SJSA1 (cell line): ENCODE data around the gene SHE. TPM values are rescaled to one million over a fixed set of nuclear protein-coding genes. Genes with fewer than 3 reads are reported as not detected.

Experiments used
- DNase-seq, 2 experiments: peaks; one replicate each; pipeline ENCODE4 v3.0.0-alpha.2; 2015 to 2020; ENCODE audit warnings: low spot score in 2 of 2, low read depth in 1 of 2
- H3K27ac ChIP-seq: fragments of 250-450 bp; sonication (Bioruptor Pico); 2 replicates; pipeline ENCODE4 v1.5.1; 2020; ENCODE audit warnings: mild to moderate bottlenecking, moderate library complexity
- H3K27me3 ChIP-seq: fragments of 250-450 bp; sonication (Bioruptor Pico); replicated peaks from 2 replicates; pipeline ENCODE4 v1.5.1; 2020; ENCODE audit warnings: mild to moderate bottlenecking, moderate library complexity
- H3K36me3 ChIP-seq: fragments of 250-450 bp; sonication (Bioruptor Pico); 2 replicates; pipeline ENCODE4 v1.5.1; 2020; ENCODE audit warnings: mild to moderate bottlenecking
- H3K4me1 ChIP-seq: fragments of 250-450 bp; sonication (Bioruptor Pico); replicated peaks from 2 replicates; pipeline ENCODE4 v1.6.1; 2021; ENCODE audit warnings: mild to moderate bottlenecking
- H3K4me3 ChIP-seq: fragments of 250-450 bp; sonication (Bioruptor Pico); 2 replicates; pipeline ENCODE4 v1.5.1; 2020; ENCODE audit warnings: mild to moderate bottlenecking
- H3K9me3 ChIP-seq: fragments of 250-450 bp; sonication (Bioruptor Pico); replicated peaks from 2 replicates; pipeline ENCODE4 v1.5.1; 2020; ENCODE audit warnings: mild to moderate bottlenecking
- total RNA-seq: library from RNA; depleted of rRNA; stranded (reverse); fragments of >200 nt; shearing (Covaris generic); gene quantifications from 2 replicates; pipeline ENCODE4 v1.2.3, GENCODE V29; 2014

The SHE gene
- total RNA-seq, 1 experiment from 2014 or later: not detected

GRCh38 chr1:154479764-154480421 lies 22.3 kb downstream of the SHE start:
- peak; percentile 68 to 91 for DNase-seq
- no peak overlapping the region; the same call in 1 of the 2 replicates for H3K27ac ChIP-seq
- no peaks in the 10 kb centered on the region for H3K36me3 ChIP-seq
- H3K27me3 ChIP-seq: no peaks in the 10 kb centered on the region
- H3K9me3 ChIP-seq: no peaks in the 10 kb centered on the region
- peaks cover 24% of the 10 kb centered on the region for H3K4me1 ChIP-seq
- H3K4me3 ChIP-seq: no peak overlapping the region

GRCh38 chr1:154478639-154479038 lies 23.6 kb downstream of the SHE start:
- peak in 1 of 2 experiments; percentile 33 for DNase-seq
- Histone ChIP-seq H3K27ac (no peak overlapping the region), H3K36me3 (no peaks in the 10 kb centered on the region), H3K4me3 (no peak overlapping the region), H3K27me3 (no peaks in the 10 kb centered on the region), H3K4me1 (peaks cover 25% of the 10 kb centered on the region), H3K9me3 (no peaks in the 10 kb centered on the region)

DNA sequence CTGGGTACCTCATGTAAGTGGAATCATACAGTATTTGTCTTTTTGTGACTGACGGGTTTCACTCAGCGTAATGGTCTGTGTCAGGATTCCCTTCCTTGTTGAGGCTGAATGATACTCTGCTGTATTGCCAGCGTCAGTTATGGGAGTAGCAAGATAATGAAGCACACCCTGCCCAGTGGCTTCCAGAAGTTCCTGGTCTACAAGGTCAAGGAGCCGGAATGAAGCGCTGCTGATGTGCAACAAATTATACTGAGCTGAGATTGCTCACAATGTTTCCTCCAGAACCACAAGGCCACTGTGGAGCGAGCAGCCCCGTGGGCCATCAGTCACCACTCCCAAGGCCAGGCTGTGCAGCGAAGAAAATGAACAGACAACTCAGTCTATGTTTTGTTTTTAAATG lies 24.2 kb downstream of the SHE start:
- no peaks in the 10 kb centered on the region for H3K9me3 ChIP-seq
- peaks cover 24% of the 10 kb centered on the region for H3K4me1 ChIP-seq
- DNase-seq: no peak
- no peak overlapping the region for H3K4me3 ChIP-seq
- H3K27me3 ChIP-seq: no peaks in the 10 kb centered on the region
- no peaks in the 10 kb centered on the region for H3K36me3 ChIP-seq
- no peak overlapping the region for H3K27ac ChIP-seq

DNA sequence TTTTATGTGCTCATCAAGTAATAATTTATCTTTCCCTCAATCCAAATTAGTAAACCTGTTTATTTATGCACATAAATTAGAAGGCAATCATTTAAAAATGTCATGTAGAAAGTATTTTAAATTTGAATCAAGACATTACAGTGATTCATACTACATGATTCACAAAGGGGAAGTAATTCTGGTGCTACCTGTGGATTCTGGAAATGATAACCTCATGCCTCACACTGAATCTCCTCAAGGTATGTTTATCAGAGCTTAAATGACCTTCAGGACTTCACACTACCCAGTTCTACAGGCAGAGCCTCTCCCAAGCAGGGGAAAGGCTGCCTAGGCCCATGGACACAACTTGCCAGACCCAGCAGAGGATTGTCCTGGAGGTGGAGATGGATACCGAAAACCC lies 25.4 kb downstream of the SHE start:
- Histone ChIP-seq H3K27ac (no peak overlapping the region), H3K27me3 (no peaks in the 10 kb centered on the region), H3K4me1 (peaks cover 24% of the 10 kb centered on the region), H3K36me3 (no peaks in the 10 kb centered on the region), H3K9me3 (no peaks in the 10 kb centered on the region), H3K4me3 (no peak overlapping the region)
- no peak for DNase-seq

- Histone ChIP-seq H3K4me3 (no peak overlapping the region), H3K36me3 (no peaks in the 10 kb centered on the region), H3K4me1 (peaks cover 24% of the 10 kb centered on the region), H3K27me3 (no peaks in the 10 kb centered on the region), H3K27ac (no peak overlapping the region), H3K9me3 (no peaks in the 10 kb centered on the region)
- peak; percentile 80 to 92 for DNase-seq
These were observed 27.4 kb downstream of the SHE start for GRCh38 chr1:154474802-154475201.

GRCh38 chr1:154471304-154471703 lies 30.9 kb downstream of the SHE start:
- no peaks in the 10 kb centered on the region; the same call in 1 of the 2 replicates for H3K36me3 ChIP-seq
- no peak for DNase-seq
- peaks cover 18% of the 10 kb centered on the region for H3K4me1 ChIP-seq
- no peaks in the 10 kb centered on the region for H3K9me3 ChIP-seq
- no peak overlapping the region for H3K27ac ChIP-seq
- no peaks in the 10 kb centered on the region for H3K27me3 ChIP-seq
- H3K4me3 ChIP-seq: no peak overlapping the region

- Histone ChIP-seq H3K9me3 (no peaks in the 10 kb centered on the region), H3K4me3 (no peak overlapping the region), H3K4me1 (peaks cover 30% of the 10 kb centered on the region), H3K36me3 (peaks cover 5% of the 10 kb centered on the region; the same call in 1 of the 2 replicates), H3K27ac (no peak overlapping the region), H3K27me3 (no peaks in the 10 kb centered on the region)
- no peak for DNase-seq
These were observed 32.2 kb downstream of the SHE start for GRCh38 chr1:154469844-154470560.

DNA sequence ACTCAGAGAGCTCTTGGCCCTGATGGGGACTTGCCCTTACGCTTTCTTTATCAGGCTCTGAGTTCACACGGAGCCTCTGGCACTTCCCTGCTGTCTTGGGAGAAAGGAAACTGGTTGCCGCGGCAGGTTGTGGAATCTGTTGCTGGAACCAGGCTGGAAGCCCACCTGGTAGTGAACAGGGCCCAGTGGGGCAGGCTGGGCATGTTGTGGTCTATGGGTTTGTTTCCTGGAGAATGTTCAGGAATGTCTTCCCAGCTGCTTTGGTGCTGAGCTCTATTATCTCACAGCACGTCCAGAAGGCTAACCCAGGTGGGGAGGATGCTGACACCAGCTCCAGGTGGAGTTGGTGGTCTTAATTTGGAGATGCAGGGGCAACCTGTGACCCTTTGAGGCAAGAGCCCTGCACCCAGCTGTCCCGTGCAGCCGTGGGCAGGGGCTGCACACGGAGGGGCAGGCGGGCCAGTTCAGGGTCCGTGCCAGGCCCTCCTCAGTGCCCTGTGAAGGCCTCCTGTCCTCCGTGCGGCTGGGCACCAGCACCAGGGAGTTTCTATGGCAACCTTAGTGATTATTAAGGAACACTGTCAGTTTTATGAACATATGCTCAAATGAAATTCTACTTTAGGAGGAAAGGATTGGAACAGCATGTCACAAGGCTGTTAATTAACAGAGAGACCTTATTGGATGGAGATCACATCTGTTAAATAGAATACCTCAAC lies 33.5 kb downstream of the SHE start:
- no peak for DNase-seq
- H3K4me3 ChIP-seq: no peak overlapping the region
- H3K9me3 ChIP-seq: no peaks in the 10 kb centered on the region
- H3K36me3 ChIP-seq: peaks cover 5% of the 10 kb centered on the region; the same call in 1 of the 2 replicates
- no peak overlapping the region for H3K27ac ChIP-seq
- H3K27me3 ChIP-seq: no peaks in the 10 kb centered on the region
- H3K4me1 ChIP-seq: peaks cover 30% of the 10 kb centered on the region

DNA sequence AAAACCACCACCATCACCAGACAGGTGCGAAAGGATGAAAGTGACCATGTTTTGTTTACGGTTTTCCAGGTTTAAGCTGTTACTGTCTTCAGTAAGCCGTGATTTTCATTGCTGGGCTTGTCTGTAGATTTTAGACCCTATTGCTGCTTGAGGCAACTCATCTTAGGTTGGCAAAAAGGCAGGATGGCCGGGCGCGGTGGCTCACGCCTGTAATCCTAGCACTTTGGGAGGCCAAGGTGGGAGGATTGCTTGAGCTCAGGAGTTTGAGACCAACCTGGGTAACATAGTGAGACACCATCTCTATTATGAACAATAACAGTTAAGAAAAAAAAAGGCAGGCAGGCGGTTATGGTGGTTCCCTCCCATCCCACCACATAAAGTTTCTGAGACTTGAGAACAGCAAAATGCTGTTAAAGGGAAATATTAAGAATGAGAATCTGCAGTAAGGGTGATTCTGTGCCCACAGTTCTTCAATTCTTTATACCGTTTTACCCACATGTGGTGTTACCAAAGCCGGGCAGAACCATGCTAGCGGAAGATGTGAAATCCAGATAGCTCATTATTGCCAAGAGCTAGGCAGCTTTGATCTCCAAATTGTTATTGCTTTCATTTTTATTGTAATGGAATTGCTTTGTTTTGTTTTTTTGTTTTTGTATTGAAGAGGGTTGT lies 34.6 kb downstream of the SHE start:
- Histone ChIP-seq H3K27ac (no peak overlapping the region), H3K4me1 (peaks cover 40% of the 10 kb centered on the region), H3K36me3 (peaks cover 5% of the 10 kb centered on the region; the same call in 1 of the 2 replicates), H3K27me3 (no peaks in the 10 kb centered on the region), H3K4me3 (no peak overlapping the region), H3K9me3 (no peaks in the 10 kb centered on the region)
- no peak for DNase-seq

GRCh38 chr1:154466921-154467417 lies 35.2 kb downstream of the SHE start:
- Histone ChIP-seq H3K27ac (no peak overlapping the region), H3K4me3 (no peak overlapping the region), H3K4me1 (peaks cover 45% of the 10 kb centered on the region), H3K27me3 (no peaks in the 10 kb centered on the region), H3K36me3 (peaks cover 5% of the 10 kb centered on the region; the same call in 1 of the 2 replicates), H3K9me3 (no peaks in the 10 kb centered on the region)
- no peak for DNase-seq

GRCh38 chr1:154466206-154466605 lies 36.0 kb downstream of the SHE start:
- H3K4me1 ChIP-seq: peaks cover 48% of the 10 kb centered on the region
- peaks cover 5% of the 10 kb centered on the region; the same call in 1 of the 2 replicates for H3K36me3 ChIP-seq
- no peak for DNase-seq
- peak overlapping the region; percentile 89 for H3K27ac ChIP-seq
- H3K9me3 ChIP-seq: no peaks in the 10 kb centered on the region
- H3K27me3 ChIP-seq: no peaks in the 10 kb centered on the region
- no peak overlapping the region for H3K4me3 ChIP-seq

DNA sequence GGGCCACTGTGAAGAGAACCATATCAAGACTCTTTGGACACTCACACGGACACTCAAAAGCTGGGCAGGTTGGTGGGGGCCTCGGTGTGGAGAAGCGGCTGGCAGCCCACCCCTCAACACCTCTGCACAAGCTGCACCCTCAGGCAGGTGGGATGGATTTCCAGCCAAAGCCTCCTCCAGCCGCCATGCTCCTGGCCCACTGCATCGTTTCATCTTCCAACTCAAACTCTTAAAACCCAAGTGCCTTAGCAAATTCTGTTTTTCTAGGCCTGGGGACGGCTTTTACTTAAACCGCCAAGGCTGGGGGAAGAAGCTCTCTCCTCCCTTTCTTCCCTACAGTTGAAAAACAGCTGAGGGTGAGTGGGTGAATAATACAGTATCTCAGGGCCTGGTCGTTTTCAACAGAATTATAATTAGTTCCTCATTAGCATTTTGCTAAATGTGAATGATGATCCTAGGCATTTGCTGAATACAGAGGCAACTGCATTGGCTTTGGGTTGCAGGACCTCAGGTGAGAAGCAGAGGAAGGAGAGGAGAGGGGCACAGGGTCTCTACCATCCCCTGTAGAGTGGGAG lies 36.5 kb downstream of the SHE start:
- Histone ChIP-seq H3K36me3 (peaks cover 5% of the 10 kb centered on the region; the same call in 1 of the 2 replicates), H3K27ac (peak overlapping the region; percentile 89), H3K4me1 (peaks cover 48% of the 10 kb centered on the region), H3K27me3 (no peaks in the 10 kb centered on the region), H3K4me3 (no peak overlapping the region), H3K9me3 (no peaks in the 10 kb centered on the region)
- DNase-seq: no peak

GRCh38 chr1:154463512-154463990 lies 38.7 kb downstream of the SHE start:
- no peaks in the 10 kb centered on the region for H3K27me3 ChIP-seq
- no peaks in the 10 kb centered on the region for H3K9me3 ChIP-seq
- peak overlapping the region; percentile 89 for H3K27ac ChIP-seq
- H3K4me3 ChIP-seq: no peak overlapping the region
- peaks cover 5% of the 10 kb centered on the region; the same call in 1 of the 2 replicates for H3K36me3 ChIP-seq
- H3K4me1 ChIP-seq: peaks cover 48% of the 10 kb centered on the region
- DNase-seq: peak in 1 of 2 experiments; percentile 61
